ENCODE measurements around the gene NDEL1. TPM values are rescaled to one million over a fixed set of nuclear protein-coding genes. Genes with fewer than 3 reads are reported as not detected.

NDEL1 gene
- total RNA-seq, 5 donors from 2014 or later (not counting 1 experiment from before 2014, with no cell fraction given): 83.4 to 241 (median 99.0) TPM

- no peaks in the 10 kb centered on the region for H3K36me3 Mint-ChIP-seq
- H3K4me3 Mint-ChIP-seq: no peak overlapping the region
- no peak overlapping the region for H3K27ac Mint-ChIP-seq
- no peaks in the 10 kb centered on the region for H3K9me3 Mint-ChIP-seq
- Histone ChIP-seq H3K27me3 (replicated peaks in 1 of 2; ENCODE audit: control insufficient read depth in 2 of 2, extremely low read depth in 1 of 2, insufficient read depth in 2 of 2, low read length in 1 of 2) (no peaks in the 10 kb centered on the region), H3K9me3 (no peaks in the 10 kb centered on the region), H3K27ac (ENCODE audit: low read length) (no peak overlapping the region), H3K4me1 (ENCODE audit: control insufficient read depth in 1 of 2, extremely low read depth in 1 of 2, insufficient read depth in 2 of 2, low read length in 2 of 2) (no peaks in the 10 kb centered on the region), H3K4me3 (ENCODE audit: control insufficient read depth in 1 of 2, extremely low read depth in 1 of 2, low read length in 1 of 2) (no peak overlapping the region), H3K36me3 (ENCODE audit: control insufficient read depth in 2 of 2, extremely low read depth in 1 of 2, insufficient read depth in 1 of 2, low read length in 1 of 2) (no peaks in the 10 kb centered on the region)
- no peaks in the 10 kb centered on the region for H3K27me3 Mint-ChIP-seq
- ATAC-seq (replicated peaks in 1 of 4): no peak
- CTCF ChIA-PET: interaction anchor here in 1 of 2 donors (0.6 kb wide), 1 partner anchor 13 kb away, joined by 4 read pairs; no protein-coding TSS in a partner anchor
- 97% methylated on average over 10 of the region's 11 CpGs for WGBS (ENCODE audit: insufficient coverage)
- H3K4me1 Mint-ChIP-seq: no peaks in the 10 kb centered on the region
- DNase-seq: no peak
- POLR2A ChIA-PET: no interaction called here
Observed at GRCh38 chr17:8514801-8515200, 79.1 kb downstream of the NDEL1 start.

Other genes with a start within 250 kb of the NDEL1 start
- 10 to 100 TPM in 3 of 5 donors, 1 to 10 TPM in 2; 6.7 to 21.3 (median 17.2) TPM for gene BORCS6, start 245.7 kb upstream of the NDEL1 start, total RNA-seq
- 1 to 10 TPM; 1.0 to 2.7 (median 1.7) TPM for gene AURKB, start 225.3 kb upstream of the NDEL1 start, total RNA-seq
- gene CTC1, start 187.8 kb upstream of the NDEL1 start, total RNA-seq: 100 to 1,000 TPM; 230 to 309 (median 269) TPM
- gene PFAS, start 186.6 kb upstream of the NDEL1 start, total RNA-seq: 10 to 100 TPM; 31.5 to 52.4 (median 37.8) TPM
- 10 to 100 TPM; 29.0 to 41.8 (median 40.9) TPM for gene RANGRF, start 147.2 kb upstream of the NDEL1 start, total RNA-seq
- 10 to 100 TPM in 1 of 5 donors, 1 to 10 TPM in 4; 6.6 to 10.0 (median 8.0) TPM for gene SLC25A35, start 140.5 kb upstream of the NDEL1 start, total RNA-seq
- gene ARHGEF15, start 125.6 kb upstream of the NDEL1 start, total RNA-seq: under 1 TPM in 1 of 5 donors, not detected in 4; 0.26 TPM
- not detected for gene ODF4, start 96.0 kb upstream of the NDEL1 start, total RNA-seq
- 1,000 to 10,000 TPM; 2,515 to 2,978 (median 2,612) TPM for gene RPL26, start 52.7 kb upstream of the NDEL1 start, total RNA-seq
- gene RNF222, start 38.1 kb upstream of the NDEL1 start, total RNA-seq: 1 to 10 TPM in 2 of 5 donors, under 1 TPM in 2, not detected in 1; 0.09 to 1.6 (median 0.57) TPM
- gene MYH10, start 194.8 kb downstream of the NDEL1 start, total RNA-seq: 1 to 10 TPM; 1.3 to 2.8 (median 2.1) TPM

All from T-cell (primary cell).